Measurements from ENCODE around the gene GOLGA2. TPM values are rescaled to one million over a fixed set of nuclear protein-coding genes. Genes with fewer than 3 reads are reported as not detected.
"Not testable (repeated sequence)": the region's sequence is repeated elsewhere in the genome, so short reads cannot be mapped to it uniquely, and the experiment has no call there.

The GOLGA2 gene
- total RNA-seq, 1 donor from 2014 or later: 54.8 TPM

DNA sequence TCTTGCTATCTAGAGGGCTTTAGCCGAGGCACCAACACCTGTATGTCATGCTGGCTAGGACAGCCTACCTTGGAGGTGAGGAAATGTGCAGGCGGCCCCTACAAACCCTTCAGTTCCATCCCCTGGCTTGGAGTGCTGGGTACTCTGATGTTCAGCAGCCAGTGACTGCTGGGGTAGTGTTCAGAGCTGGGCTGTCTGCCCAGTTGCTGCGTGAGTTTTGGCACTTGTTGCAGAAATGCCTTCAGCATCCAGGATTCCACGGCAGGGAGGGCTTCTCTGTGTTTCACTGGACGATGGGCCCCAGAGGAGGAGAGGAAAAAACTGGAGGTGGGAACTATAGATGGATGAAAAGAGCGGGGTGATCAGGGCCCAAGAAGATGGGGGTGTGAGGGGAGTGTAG, 10.6 kb upstream of the GOLGA2 start:
- FAIRE-seq (no peak), DNase-seq (ENCODE audit: low read depth) (no peak)
- Histone ChIP-seq H3K27me3 (ENCODE audit: control insufficient read depth, insufficient read depth, low read length) (no peaks in the 10 kb centered on the region), H3K4me3 (ENCODE audit: low read depth, low read length) (no peak overlapping the region), H3K36me3 (ENCODE audit: control insufficient read depth, insufficient read depth, low read length) (peaks cover 7% of the 10 kb centered on the region)
- TF ChIP-seq, protein P1, sequence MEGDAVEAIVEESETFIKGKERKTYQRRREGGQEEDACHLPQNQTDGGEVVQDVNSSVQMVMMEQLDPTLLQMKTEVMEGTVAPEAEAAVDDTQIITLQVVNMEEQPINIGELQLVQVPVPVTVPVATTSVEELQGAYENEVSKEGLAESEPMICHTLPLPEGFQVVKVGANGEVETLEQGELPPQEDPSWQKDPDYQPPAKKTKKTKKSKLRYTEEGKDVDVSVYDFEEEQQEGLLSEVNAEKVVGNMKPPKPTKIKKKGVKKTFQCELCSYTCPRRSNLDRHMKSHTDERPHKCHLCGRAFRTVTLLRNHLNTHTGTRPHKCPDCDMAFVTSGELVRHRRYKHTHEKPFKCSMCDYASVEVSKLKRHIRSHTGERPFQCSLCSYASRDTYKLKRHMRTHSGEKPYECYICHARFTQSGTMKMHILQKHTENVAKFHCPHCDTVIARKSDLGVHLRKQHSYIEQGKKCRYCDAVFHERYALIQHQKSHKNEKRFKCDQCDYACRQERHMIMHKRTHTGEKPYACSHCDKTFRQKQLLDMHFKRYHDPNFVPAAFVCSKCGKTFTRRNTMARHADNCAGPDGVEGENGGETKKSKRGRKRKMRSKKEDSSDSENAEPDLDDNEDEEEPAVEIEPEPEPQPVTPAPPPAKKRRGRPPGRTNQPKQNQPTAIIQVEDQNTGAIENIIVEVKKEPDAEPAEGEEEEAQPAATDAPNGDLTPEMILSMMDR (IDR thresholded peaks at IDR 0.05; ENCODE audit: insufficient read depth, low read length, severe bottlenecking): no peak

DNA sequence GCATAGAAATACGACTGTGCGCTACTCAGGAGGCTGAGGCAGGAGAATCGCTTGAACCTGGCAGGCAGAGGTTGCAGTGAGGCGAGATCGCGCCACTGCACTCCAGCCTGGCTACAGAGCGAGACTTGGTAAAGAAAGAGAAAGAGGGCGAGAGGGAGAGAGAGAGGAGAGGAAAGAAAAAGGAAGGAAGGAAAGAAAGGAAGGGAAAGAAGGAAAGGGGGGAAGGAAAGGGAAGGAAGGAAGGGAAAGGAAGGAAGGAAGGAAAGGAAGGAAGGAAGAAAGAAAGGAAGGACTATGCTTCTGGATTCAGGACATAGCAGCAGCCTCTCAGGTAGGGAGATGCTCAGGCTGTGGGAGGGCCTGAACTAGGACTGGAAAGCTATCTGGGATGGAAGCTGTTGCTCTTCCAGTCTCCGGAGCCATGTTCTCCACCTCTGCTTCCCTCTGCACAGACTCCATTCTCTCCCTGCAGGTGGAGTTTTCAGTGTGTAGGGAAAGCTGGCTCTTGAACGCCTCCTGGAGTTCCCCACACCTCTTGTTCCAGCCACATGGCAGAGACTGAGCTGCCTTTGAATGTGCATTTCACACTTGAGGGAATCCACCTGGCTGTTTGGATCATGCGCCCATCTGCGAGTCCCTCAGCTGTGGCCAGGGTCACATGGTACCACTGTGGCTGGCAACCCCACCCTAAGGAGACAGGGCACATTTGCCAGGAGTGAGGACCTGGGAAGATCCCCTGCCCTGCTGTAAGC, 9.4 kb upstream of the GOLGA2 start:
- TF ChIP-seq, protein P1 (IDR thresholded peaks at IDR 0.05; ENCODE audit: insufficient read depth, low read length, severe bottlenecking): no peak
- DNase-seq (ENCODE audit: low read depth) (no peak), FAIRE-seq (no peak)
- Histone ChIP-seq H3K27me3 (ENCODE audit: control insufficient read depth, insufficient read depth, low read length) (no peaks in the 10 kb centered on the region), H3K36me3 (ENCODE audit: control insufficient read depth, insufficient read depth, low read length) (peaks cover 7% of the 10 kb centered on the region), H3K4me3 (ENCODE audit: low read depth, low read length) (no peak overlapping the region)

DNA sequence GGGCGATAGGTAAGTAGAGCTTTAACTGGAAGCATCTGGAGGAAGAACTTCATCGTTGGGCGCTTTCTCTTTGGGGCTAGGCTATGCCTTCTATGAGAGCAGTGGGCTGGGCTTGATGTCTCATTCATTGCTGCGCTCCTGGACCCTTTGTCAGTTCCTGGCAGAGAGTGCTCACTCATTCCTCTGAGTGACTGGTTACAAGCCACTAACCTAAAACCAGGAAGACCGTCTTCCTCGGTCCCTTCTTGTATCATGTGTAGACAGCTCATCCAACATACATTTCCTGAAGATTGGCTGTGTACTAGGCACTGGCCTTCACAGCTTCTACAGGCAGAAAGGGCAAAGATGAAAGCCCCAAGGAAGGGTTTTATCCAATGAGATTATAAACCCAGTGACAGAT, 6.7 kb upstream of the GOLGA2 start:
- DNase-seq (ENCODE audit: low read depth) (no peak), FAIRE-seq (no peak)
- peaks cover 7% of the 10 kb centered on the region for H3K36me3 ChIP-seq (ENCODE audit: control insufficient read depth, insufficient read depth, low read length)
- no peaks in the 10 kb centered on the region for H3K27me3 ChIP-seq (ENCODE audit: control insufficient read depth, insufficient read depth, low read length)
- H3K4me3 ChIP-seq (ENCODE audit: low read depth, low read length): no peak overlapping the region
- TF ChIP-seq, protein P1 (IDR thresholded peaks at IDR 0.05; ENCODE audit: insufficient read depth, low read length, severe bottlenecking): no peak

DNA sequence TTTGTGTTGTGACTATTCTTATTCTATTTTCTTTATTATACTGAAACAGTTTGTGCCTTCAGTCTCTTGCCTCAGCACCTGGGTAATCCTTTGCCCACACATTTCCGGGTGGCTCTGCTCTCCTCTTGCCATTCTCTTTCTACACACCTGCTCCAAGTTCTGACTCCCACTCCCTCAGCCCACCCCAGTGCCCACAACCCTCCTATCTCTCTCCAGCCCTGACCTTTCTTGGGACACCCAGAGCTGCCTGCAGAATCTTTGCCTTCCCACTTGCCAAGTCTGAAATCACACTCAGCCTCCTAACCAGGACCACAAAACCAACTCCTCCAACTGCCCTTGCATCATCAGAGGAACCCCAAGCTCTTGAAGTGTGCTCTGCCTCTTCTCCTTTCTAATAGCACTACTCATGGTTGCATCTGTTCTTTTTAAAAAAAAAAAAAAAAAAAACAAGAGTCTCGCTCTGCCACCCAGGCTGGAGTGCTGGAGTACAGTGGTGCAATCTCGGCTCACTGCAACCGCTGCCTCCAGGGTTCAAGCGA, 4.3 kb upstream of the GOLGA2 start:
- peaks cover under 1% of the 10 kb centered on the region for H3K36me3 ChIP-seq (ENCODE audit: control insufficient read depth, insufficient read depth, low read length)
- FAIRE-seq (no peak), DNase-seq (ENCODE audit: low read depth) (no peak)
- TF ChIP-seq, protein P1 (IDR thresholded peaks at IDR 0.05; ENCODE audit: insufficient read depth, low read length, severe bottlenecking): no peak
- H3K4me3 ChIP-seq (ENCODE audit: low read depth, low read length): no peak overlapping the region
- H3K27me3 ChIP-seq (ENCODE audit: control insufficient read depth, insufficient read depth, low read length): no peaks in the 10 kb centered on the region

DNA sequence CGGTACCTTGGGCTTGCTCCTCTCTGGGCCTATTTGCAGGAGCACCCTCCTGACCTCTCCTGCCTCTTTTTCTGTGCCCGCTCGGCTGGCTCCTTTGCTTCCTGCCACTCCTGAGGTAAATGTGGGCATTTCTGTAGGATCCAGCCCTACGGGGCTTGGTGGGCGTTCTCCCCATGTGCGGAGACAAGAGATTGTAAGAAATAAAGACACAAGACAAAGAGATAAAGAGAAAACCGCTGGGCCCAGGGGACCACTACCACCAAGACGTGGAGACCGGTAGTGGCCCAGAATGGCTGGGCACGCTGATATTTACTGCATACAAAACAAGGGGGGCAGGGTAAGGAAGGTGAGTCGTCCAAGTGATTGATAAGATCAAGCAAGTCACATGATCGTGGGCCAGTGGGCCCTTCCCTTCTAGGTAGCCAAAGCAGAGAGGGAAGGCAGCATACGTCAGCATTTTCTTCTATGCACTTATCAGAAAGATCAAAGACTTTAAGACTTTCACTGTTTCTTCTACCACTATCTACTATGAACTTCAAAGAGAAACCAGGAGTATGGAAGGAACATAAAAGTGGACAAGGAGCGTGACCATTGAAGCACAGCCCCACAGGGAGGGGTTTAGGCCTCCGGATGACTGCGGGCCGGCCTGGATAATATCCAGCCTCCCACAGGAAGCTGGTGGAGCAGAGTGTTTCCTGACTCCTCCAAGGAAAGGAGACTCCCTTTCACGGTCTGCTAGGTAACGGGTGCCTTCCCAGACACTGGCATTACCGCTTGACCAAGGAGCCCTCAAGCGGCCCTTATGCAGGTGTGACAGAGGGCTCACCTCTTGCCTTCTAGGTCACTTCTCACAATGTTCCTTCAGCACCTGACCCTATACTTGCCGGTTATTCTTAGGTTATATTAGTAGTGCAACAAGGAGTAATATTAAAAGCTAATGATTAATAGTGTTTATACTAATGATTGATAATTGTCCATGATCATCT, 3.6 kb upstream of the GOLGA2 start:
- not testable (repeated sequence) for H3K27me3 ChIP-seq (ENCODE audit: control insufficient read depth, insufficient read depth, low read length); DNase-seq (ENCODE audit: low read depth); H3K36me3 ChIP-seq (ENCODE audit: control insufficient read depth, insufficient read depth, low read length); H3K4me3 ChIP-seq (ENCODE audit: low read depth, low read length); FAIRE-seq

Measured in bronchial epithelial cell (primary cell).